Upper lobe of right lung (tissue), 1 donor: ENCODE data around the gene EYA4. TPM values are rescaled to one million over a fixed set of nuclear protein-coding genes. Genes with fewer than 3 reads are reported as not detected.

ENCODE experiments used
- ATAC-seq: fragments of 200-7000 bp; cut with Tn5 transposase; one replicate; pipeline ENCODE4 v1.9.1; 2020; ENCODE audit warnings: mild to moderate bottlenecking, moderate library complexity
- DNase-seq: peaks from one replicate; pipeline ENCODE4 v3.0.0-alpha.2; 2020
- H3K27ac ChIP-seq: fragments of 200-600 bp; one replicate; pipeline ENCODE4 v1.8.0; 2022
- H3K27me3 ChIP-seq: fragments of 200-600 bp; one replicate; pipeline ENCODE4 v1.8.0; 2022; ENCODE audit warnings: mild to moderate bottlenecking
- H3K36me3 ChIP-seq: fragments of 200-600 bp; one replicate; pipeline ENCODE4 v1.8.0; 2022
- H3K4me1 ChIP-seq: fragments of 200-600 bp; one replicate; pipeline ENCODE4 v1.8.0; 2022
- H3K4me3 ChIP-seq: fragments of 200-600 bp; one replicate; pipeline ENCODE4 v1.8.0; 2022; ENCODE audit warnings: mild to moderate bottlenecking
- H3K9me3 ChIP-seq: fragments of 200-600 bp; one replicate; pipeline ENCODE4 v1.8.0; 2022
- intact Hi-C: fragments of 100-400 bp; cut with DNase I; formaldehyde crosslinking; loops from one replicate; pipeline ENCODE4 v1.11.0; 2022
- total RNA-seq: library from RNA; stranded (reverse); fragmentation: NEBNext Ultra II Directional; extraction: Animal tissue kit (Norgen Biotek cat#: 25700); gene quantifications from one replicate; pipeline ENCODE4 v1.2.1, GENCODE V29; 2021
- TF ChIP-seq, protein P1 (sequence below): fragments of 200-600 bp; IDR thresholded peaks from one replicate; pipeline ENCODE4 v1.8.0; 2022; ENCODE audit warnings: antibody characterized with exemption
- donor health status: DM: no; HTN: yes; CAD: no; lungs with severe emphysema.

Gene EYA4
- total RNA-seq, 1 donor from 2014 or later: 6.0 TPM

DNA sequence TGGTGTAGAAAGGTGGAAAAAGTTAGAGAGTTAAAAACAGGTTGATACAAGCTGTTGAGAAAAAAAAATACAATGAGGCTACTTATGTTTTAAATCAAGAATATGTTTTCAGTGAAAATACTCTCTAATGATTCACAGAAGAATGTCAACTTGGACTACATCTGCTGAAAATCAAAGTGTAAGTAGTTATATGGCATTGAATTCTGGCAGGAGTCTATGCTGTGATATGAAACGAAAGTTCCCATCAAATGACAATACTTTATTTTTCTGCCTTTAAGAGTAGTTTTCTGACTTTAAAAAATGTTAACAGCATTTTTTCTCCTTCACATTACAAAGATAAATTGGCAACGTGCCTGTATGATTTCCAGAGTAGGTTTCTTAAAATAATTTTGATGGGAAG, 158.3 kb downstream of the EYA4 start:
- no peak for ATAC-seq
- intact Hi-C loops: no loop called here
- Histone ChIP-seq H3K4me1 (no peaks in the 10 kb centered on the region), H3K27me3 (no peaks in the 10 kb centered on the region), H3K9me3 (no peaks in the 10 kb centered on the region), H3K27ac (no peak overlapping the region), H3K36me3 (no peaks in the 10 kb centered on the region), H3K4me3 (no peak overlapping the region)
- TF ChIP-seq, protein P1, sequence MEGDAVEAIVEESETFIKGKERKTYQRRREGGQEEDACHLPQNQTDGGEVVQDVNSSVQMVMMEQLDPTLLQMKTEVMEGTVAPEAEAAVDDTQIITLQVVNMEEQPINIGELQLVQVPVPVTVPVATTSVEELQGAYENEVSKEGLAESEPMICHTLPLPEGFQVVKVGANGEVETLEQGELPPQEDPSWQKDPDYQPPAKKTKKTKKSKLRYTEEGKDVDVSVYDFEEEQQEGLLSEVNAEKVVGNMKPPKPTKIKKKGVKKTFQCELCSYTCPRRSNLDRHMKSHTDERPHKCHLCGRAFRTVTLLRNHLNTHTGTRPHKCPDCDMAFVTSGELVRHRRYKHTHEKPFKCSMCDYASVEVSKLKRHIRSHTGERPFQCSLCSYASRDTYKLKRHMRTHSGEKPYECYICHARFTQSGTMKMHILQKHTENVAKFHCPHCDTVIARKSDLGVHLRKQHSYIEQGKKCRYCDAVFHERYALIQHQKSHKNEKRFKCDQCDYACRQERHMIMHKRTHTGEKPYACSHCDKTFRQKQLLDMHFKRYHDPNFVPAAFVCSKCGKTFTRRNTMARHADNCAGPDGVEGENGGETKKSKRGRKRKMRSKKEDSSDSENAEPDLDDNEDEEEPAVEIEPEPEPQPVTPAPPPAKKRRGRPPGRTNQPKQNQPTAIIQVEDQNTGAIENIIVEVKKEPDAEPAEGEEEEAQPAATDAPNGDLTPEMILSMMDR: no peak
- DNase-seq: no peak

DNA sequence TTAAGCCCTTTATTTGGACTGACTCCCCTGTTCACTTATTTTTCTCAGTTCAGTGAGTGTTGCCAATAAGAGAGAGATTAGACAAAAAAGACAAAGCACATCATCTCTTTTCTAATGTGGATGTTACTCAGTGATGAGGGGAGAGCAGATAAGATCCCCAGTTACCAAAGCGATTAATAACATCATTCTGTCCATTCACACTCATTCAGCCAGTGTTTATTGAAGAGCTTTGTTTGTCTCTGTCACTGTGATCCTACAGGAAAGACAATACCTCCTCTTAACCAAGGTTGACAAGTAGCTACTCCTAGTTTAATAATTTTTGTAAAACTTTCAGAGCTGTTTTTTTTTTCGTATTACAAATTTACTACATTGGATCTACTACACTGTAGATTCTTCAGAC, 163.0 kb downstream of the EYA4 start:
- Histone ChIP-seq H3K27me3 (no peaks in the 10 kb centered on the region), H3K4me1 (no peaks in the 10 kb centered on the region), H3K27ac (no peak overlapping the region), H3K36me3 (no peaks in the 10 kb centered on the region), H3K9me3 (no peaks in the 10 kb centered on the region), H3K4me3 (no peak overlapping the region)
- intact Hi-C loops: no loop called here
- ATAC-seq (no peak), DNase-seq (no peak)
- TF ChIP-seq, protein P1: no peak

DNA sequence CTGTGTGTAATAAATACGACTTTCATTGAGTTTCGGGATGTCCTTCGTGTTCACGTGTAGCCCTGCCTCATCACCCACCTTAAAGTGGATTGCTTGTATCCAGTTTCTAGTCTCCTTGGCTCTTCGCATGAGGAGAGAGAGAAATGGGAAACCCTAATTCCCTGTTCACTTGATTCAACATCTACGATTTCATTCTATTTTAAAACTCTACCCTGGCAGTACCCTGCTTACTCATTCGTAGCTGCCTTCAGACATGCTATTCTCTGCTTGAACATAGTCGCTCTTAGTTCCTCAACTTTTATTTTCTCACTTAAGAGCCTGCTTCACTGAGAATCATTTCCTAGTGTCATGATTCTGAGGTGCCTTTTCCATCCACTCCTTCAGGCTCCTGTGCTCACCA, 163.6 kb downstream of the EYA4 start:
- Histone ChIP-seq H3K9me3 (no peaks in the 10 kb centered on the region), H3K27ac (no peak overlapping the region), H3K27me3 (no peaks in the 10 kb centered on the region), H3K4me3 (no peak overlapping the region), H3K36me3 (no peaks in the 10 kb centered on the region), H3K4me1 (no peaks in the 10 kb centered on the region)
- TF ChIP-seq, protein P1: no peak
- intact Hi-C loops: no loop called here
- DNase-seq: no peak
- ATAC-seq: no peak

- Histone ChIP-seq H3K27ac (no peak overlapping the region), H3K9me3 (no peaks in the 10 kb centered on the region), H3K27me3 (no peaks in the 10 kb centered on the region), H3K4me3 (no peak overlapping the region), H3K4me1 (no peaks in the 10 kb centered on the region), H3K36me3 (no peaks in the 10 kb centered on the region)
- ATAC-seq: no peak
- intact Hi-C loops: no loop called here
- TF ChIP-seq, protein P1: no peak
- DNase-seq: no peak
These were observed 166.4 kb downstream of the EYA4 start for GRCh38 chr6:133407320-133408100.

- Histone ChIP-seq H3K27ac (no peak overlapping the region), H3K4me3 (no peak overlapping the region), H3K27me3 (no peaks in the 10 kb centered on the region), H3K4me1 (no peaks in the 10 kb centered on the region), H3K36me3 (no peaks in the 10 kb centered on the region), H3K9me3 (no peaks in the 10 kb centered on the region)
- ATAC-seq: no peak
- intact Hi-C loops: no loop called here
- TF ChIP-seq, protein P1: no peak
- DNase-seq: no peak
These were observed 167.0 kb downstream of the EYA4 start for GRCh38 chr6:133408132-133408531.
